ENCODE measurements around the gene DGKD.

Gene DGKD

DNA sequence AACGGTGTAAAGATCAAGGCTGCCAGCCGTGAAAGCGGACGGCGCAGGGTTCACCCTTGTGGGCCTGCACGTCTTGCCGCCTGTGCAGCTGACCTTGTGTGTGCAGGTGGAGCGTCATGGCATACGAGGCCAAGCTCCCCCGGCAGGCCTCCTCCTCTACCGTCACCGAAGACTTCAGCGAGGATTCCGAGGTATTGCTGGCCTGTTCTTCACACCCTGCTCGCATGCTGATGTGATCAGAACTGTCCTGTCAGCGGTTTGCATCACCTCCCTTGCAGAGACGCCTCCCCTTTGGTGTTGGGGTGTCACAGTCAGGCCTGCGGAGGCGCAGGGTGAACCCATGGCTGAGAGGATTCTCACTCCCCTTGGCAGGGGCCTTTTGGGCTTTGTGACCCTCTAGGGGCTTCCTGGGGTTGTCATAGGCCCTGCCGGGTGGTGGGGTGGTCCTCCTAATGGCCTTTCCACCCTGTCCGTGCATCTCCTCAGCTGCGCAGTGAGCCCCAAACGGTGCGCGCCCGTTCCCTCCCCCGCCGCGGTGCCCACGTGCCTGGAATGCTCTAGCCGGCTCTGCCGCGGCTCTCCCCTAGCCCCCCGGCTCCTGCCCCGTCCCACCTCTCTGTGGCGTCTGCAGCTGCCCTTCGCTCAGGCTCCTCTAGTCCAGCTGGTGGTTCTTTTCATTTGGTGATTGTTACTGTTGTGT lies 92.5 kb downstream of the DGKD start:
- DNase-seq = no peak

DNA sequence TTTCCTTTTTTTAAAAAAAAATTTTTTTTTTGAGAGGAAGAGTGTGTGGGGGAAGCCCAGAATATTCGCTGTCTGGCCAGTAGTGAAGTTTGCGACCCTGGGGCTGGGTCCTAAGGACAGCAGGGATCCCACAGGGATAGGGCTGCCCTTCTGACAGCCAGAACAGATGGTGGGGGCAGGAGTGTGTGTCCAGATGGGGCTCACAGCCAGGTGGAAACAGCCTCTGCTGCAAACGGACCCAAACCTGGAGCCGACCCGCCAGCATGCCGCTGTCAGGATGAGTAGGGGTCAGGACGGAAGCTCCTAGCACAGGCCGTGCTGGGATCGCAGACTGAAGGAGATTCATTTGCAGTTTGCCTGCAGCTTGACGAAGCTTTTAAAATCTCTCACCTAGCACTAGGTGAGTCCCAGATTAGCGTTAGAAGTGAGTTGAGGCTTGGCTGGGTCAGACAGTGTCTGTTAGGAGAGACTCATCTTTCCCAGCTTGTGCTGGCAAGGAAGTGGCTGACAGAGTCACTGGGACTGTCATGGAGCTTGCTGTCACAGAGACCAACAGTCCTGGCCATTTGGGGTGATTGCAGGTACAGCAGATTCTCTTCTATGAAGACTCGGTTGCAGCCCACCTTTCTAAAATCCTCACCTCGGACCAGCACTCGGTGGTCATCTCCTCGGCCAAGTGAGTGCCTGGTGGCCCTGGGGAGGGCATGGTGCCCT lies 93.4 kb downstream of the DGKD start:
- DNase-seq = no peak

DNA sequence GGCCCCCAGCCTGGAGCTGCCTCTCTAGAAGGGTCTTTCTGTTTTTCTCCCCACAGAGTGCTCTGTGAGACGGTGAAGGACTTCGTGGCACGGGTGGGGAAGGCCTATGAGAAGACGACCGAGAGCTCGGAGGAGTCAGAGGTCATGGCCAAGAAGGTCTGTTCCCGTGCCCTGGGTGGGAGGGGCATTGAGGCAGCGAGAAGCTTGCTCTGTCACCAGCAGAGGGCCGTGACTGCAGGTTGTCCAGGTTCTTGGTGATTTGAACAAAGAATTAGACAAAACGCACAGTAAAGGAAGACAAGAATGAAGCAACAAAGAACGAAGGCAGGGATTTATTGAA lies 93.9 kb downstream of the DGKD start:
- no peak for DNase-seq

DNA sequence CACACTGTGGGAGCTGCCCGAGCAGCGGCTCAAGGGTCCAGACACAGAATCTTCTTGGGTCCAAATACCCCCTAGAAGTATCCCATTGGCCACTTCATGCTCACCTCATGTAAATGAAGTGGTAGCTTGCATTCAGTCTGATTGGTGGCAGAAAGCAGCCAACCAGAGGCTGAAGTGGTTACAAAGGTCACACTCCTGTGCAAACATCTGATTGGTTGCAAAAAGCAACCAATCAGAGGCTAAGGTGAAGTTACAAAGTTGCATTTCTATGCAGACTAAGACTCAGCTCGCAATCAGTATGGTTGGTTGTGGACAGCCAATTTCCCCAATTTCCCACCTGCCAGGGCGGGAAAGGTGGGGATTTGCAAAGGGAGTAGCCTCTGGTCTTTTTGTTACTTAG lies 94.3 kb downstream of the DGKD start:
- no peak for DNase-seq

- DNase-seq = peak in 2 of 4 experiments; percentile 11 to 17
Observed at GRCh38 chr2:233449081-233449901, 95.0 kb downstream of the DGKD start.

DNA sequence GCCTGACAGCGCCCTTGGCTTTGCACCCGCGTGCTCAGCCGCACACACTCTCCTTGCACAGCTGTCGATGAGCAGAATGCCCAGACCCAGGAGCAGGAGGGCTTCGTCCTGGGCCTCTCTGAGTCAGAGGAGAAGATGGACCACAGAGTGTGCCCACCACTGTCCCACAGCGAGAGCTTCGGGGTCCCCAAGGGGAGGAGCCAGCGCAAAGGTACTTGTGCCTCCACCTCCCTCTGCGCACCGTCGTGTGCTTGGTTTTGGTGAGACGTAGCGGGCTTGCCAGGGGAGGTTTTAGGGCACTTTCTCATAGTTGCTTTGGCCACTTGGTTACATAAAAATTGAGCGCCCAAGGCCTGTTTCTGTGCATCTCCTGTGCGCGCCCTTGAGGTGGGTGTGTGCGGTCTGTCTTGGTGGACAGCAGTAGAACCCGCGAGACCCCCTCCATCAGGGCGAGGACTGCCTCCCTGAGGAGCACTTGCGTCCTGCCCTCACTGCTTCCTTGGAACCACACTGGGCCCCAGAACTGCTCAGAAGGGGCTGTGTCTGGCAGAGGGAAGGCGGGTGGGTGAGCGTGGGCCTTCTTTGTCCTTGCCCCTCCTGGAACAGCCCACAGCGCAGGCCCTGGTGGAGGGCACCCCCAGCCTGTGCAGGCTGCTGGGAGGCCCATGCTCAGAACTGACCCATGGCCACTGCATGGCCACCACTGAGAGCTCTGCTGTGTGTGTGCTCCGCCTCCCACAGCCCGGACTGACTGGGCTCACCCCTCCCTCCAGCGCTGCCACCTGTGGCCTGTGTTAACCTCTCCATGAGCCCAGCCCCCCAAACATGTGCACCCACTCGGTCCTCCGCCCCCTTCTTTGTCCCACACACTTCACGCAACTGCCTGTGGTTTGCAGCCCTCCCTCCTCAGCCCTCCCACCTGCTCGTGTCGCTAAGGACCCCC lies 95.9 kb downstream of the DGKD start:
- DNase-seq = no peak

- no peak for DNase-seq
Observed at GRCh38 chr2:233450864-233451575, 96.7 kb downstream of the DGKD start.

- DNase-seq = no peak
Observed at GRCh38 chr2:233451950-233452349, 97.7 kb downstream of the DGKD start.

- no peak for DNase-seq
Observed at GRCh38 chr2:233453111-233453915, 99.0 kb downstream of the DGKD start.

DNA sequence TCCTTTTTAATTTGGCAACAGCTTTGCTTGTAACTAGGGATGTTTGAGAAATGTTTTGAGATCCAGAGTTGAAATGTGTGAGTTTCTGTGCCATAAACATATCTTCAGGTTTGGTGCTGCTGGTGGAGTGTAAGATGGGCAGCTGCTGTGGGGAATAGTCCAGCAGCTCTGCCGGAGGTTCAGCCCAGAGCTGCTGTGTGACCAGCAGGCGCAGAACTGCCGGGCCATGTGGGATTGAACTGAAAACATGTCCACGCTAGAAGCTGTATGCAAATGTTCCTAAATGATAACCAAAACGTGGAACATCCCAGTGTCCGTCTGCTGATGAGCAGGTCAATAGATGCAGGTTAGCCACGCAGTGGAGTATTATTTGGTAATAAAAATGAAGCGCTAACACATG lies 99.6 kb downstream of the DGKD start:
- no peak for DNase-seq

GRCh38 chr2:233455006-233455405 lies 100.7 kb downstream of the DGKD start:
- DNase-seq = no peak

GRCh38 chr2:233455491-233455890 lies 101.2 kb downstream of the DGKD start:
- DNase-seq = no peak

GRCh38 chr2:233456111-233456510 lies 101.8 kb downstream of the DGKD start:
- DNase-seq = no peak

DNA sequence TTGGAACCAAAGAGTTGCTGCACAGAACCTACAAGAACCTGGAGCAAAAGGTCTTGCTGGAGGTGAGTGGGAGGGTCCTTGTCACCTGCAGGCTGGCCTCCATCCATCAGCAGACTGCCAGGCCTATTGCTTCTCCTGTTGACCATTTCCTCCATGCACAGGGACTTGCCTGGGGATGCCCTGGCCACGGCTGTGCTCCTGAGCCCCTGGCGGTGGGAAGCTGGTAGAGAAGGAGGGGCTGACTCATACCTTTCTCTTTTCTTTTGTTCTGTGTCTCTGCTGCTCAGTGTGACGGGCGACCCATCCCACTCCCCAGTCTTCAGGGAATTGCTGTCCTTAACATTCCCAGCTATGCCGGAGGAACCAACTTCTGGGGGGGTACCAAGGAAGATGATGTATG lies 102.6 kb downstream of the DGKD start:
- no peak for DNase-seq

- no peak for DNase-seq
Observed at GRCh38 chr2:233457356-233457755, 103.1 kb downstream of the DGKD start.

DNA sequence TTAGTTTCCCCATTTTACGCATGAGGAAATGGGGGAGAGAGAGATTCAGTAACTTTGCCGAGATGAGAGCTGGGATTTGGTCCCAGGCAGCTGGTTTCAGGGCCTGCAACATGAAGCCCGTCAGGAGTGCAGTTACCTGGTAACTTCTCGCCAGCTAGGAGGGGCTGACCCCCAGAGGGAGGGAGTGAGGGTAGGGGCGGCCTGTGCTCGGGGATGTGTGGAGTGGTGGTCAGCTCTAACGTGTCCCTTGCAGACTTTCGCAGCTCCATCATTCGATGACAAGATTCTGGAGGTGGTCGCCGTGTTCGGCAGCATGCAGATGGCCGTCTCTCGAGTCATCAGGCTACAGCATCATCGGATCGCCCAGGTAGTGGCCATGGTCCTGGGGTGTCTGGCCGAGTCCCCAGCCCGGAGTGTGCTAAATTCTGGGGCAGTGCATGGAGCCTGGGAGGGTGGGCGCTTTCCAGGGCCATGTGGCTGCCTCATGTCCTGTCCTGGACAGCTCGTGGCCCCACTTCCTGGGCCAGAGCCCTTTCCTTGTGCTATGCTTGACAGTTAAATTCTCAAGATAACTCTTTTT lies 103.8 kb downstream of the DGKD start:
- DNase-seq = no peak

DNA sequence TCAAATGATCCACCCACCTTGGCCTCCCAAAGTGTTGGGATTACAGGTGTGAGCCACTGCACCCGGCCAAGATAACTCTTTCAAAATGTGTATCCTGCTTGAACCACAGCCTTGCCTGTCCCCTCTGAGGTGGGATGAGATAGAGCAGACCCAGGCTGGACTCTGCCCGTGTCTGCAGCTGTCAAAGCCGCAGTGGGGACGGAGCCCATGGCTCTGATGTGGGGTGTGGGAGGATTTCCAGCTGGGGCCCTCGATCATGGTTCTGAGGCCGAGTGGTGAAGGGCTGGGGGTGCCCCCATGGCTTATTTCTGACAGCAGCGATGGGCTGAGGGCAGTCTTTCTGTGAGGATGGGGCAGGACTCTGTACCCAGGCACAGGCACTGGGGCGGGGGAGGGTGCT lies 104.5 kb downstream of the DGKD start:
- no peak for DNase-seq

DNA sequence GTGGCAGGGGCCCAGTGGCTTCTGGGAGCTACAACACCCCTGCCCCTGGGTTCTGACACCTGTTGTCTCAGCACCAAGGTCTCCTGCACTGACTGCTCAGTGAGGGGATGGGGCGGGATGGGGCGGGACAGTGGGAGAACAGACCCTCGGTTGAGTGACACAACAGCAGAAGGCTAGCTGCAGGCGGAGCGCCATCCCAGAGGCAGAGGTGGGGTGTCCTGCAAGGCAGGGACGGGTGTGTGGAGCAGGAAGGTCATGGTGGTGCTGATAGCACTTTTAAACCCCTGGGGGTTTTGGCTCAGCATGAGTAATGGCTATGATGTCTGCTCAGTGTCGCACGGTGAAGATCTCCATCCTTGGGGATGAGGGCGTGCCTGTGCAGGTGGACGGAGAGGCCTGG lies 105.1 kb downstream of the DGKD start:
- no peak for DNase-seq

- no peak for DNase-seq
Observed at GRCh38 chr2:233460726-233461441, 106.6 kb downstream of the DGKD start.

- DNase-seq = no peak
Observed at GRCh38 chr2:233461481-233461891, 107.2 kb downstream of the DGKD start.
